Measurements from ENCODE around the gene CLOCK.

Gene CLOCK

DNA sequence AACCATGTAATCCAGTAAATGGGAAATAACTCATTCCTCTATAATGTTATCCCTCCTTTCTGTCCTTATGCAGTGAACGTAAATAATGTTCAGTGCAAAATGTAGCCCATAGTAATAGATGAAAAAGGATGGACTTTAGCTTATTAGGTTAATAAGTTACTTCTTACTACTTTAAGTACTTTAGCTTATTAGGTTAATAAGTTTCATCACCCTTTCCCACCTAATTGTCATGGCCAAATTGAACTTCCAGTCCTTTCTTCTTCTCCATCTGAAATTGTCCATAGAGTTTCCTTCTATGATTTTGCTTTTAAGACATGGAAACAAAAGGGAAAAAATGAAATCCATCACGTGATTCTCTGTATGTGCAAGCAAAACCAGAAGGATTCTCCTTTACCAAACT is 166.1 kb downstream of the CLOCK start:
- no peak for TF ChIP-seq EZH2phosphoT487 (IDR thresholded peaks at IDR 0.05; ENCODE audit: low read depth)
- TF ChIP-seq, protein P1, sequence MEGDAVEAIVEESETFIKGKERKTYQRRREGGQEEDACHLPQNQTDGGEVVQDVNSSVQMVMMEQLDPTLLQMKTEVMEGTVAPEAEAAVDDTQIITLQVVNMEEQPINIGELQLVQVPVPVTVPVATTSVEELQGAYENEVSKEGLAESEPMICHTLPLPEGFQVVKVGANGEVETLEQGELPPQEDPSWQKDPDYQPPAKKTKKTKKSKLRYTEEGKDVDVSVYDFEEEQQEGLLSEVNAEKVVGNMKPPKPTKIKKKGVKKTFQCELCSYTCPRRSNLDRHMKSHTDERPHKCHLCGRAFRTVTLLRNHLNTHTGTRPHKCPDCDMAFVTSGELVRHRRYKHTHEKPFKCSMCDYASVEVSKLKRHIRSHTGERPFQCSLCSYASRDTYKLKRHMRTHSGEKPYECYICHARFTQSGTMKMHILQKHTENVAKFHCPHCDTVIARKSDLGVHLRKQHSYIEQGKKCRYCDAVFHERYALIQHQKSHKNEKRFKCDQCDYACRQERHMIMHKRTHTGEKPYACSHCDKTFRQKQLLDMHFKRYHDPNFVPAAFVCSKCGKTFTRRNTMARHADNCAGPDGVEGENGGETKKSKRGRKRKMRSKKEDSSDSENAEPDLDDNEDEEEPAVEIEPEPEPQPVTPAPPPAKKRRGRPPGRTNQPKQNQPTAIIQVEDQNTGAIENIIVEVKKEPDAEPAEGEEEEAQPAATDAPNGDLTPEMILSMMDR (IDR thresholded peaks at IDR 0.05; ENCODE audit: low read depth, low read length) = no peak
- H3K9ac ChIP-seq (ENCODE audit: low read length) = no peak overlapping the region
- H3K4me2 ChIP-seq (ENCODE audit: low read length) = no peak overlapping the region
- H3K4me1 ChIP-seq (ENCODE audit: low read length) = no peaks in the 10 kb centered on the region
- H3K9me3 ChIP-seq (ENCODE audit: insufficient read depth, low read length) = no peaks in the 10 kb centered on the region
- H3K27me3 ChIP-seq (ENCODE audit: low read depth, low read length) = no peaks in the 10 kb centered on the region
- no peaks in the 10 kb centered on the region for H3K79me2 ChIP-seq (ENCODE audit: low read length)
- no peaks in the 10 kb centered on the region for H3K36me3 ChIP-seq (replicated peaks; ENCODE audit: low read depth, low read length)
- H3K27ac ChIP-seq (ENCODE audit: low read length) = no peak overlapping the region
- H2AFZ ChIP-seq (ENCODE audit: low read depth, low read length) = no peak overlapping the region
- no peaks in the 10 kb centered on the region for H4K20me1 ChIP-seq (ENCODE audit: insufficient read depth, low read length)
- no peak overlapping the region for H3K4me3 ChIP-seq (ENCODE audit: low read length)

DNA sequence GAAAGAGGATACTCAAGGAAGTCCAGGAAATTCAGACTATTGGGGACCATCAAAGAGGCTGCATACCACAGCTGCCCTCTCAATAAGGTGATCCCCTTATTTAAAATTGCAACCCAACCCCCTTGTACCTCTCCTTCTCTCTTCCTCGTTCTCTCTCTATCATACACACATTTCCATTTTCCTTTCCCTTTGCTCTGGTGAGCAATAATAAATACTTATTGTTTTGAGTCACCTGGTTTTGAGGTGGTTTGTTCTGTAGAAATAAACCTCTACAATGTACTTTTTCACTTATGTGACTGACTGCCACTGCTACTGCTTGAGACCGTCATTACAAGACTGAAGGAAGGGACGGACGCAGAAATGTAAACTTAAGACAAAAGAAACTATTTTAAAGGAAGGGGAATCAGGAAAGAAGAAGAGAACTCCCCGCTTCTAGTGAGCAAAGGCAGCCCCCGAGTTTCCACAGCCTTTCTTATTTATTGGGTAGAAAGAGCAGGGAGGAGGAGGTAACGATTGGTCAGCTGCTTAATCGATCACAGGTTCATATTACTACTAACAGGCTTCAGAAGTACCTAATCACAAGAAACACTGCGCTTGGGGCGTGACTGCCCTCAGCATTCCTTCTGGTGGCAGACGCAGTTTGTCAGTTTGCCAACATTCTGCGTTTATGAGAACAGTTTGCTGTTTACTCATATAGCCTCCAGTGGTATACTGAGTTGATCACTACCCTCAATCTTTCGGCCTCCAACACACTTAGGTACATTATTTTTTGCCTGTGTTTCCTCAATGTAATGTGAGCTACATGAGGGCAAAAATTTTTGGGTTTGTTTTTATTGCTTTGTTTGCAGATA is 167.9 kb downstream of the CLOCK start:
- no peaks in the 10 kb centered on the region for H3K9me3 ChIP-seq (ENCODE audit: insufficient read depth, low read length)
- H3K4me3 ChIP-seq (ENCODE audit: low read length) = no peak overlapping the region
- no peak overlapping the region for H3K27ac ChIP-seq (ENCODE audit: low read length)
- no peaks in the 10 kb centered on the region for H3K4me1 ChIP-seq (ENCODE audit: low read length)
- H3K27me3 ChIP-seq (ENCODE audit: low read depth, low read length) = no peaks in the 10 kb centered on the region
- TF ChIP-seq, protein P1 (IDR thresholded peaks at IDR 0.05; ENCODE audit: low read depth, low read length) = no peak
- TF ChIP-seq EZH2phosphoT487 (IDR thresholded peaks at IDR 0.05; ENCODE audit: low read depth) = no peak
- no peak overlapping the region for H3K9ac ChIP-seq (ENCODE audit: low read length)
- H3K79me2 ChIP-seq (ENCODE audit: low read length) = no peaks in the 10 kb centered on the region
- H4K20me1 ChIP-seq (ENCODE audit: insufficient read depth, low read length) = no peaks in the 10 kb centered on the region
- no peak overlapping the region for H3K4me2 ChIP-seq (ENCODE audit: low read length)
- no peak overlapping the region for H2AFZ ChIP-seq (ENCODE audit: low read depth, low read length)
- H3K36me3 ChIP-seq (replicated peaks; ENCODE audit: low read depth, low read length) = no peaks in the 10 kb centered on the region

All from OCI-LY3 (cell line).